GM19455 (cell line): ENCODE measurements around the gene FHOD3.

ENCODE experiments used
- ATAC-seq: cut with Tn5 transposase; IDR thresholded peaks from one replicate; pipeline ENCODE4 v1.9.1; 2021; ENCODE audit not compliant: unreplicated experiment

FHOD3 gene

GRCh38 chr18:36610661-36611060 lies 313.1 kb downstream of the FHOD3 start:
- no peak for ATAC-seq

GRCh38 chr18:36613069-36613468 lies 315.6 kb downstream of the FHOD3 start:
- no peak for ATAC-seq

GRCh38 chr18:36613810-36614209 lies 316.3 kb downstream of the FHOD3 start:
- ATAC-seq: no peak

GRCh38 chr18:36620788-36621187 lies 323.3 kb downstream of the FHOD3 start:
- ATAC-seq: no peak

- no peak for ATAC-seq
Observed at GRCh38 chr18:36622610-36623009, 325.1 kb downstream of the FHOD3 start.

- no peak for ATAC-seq
Observed at GRCh38 chr18:36623091-36623490, 325.6 kb downstream of the FHOD3 start.

- no peak for ATAC-seq
Observed at GRCh38 chr18:36623681-36624190, 326.2 kb downstream of the FHOD3 start.

GRCh38 chr18:36624451-36625167 lies 327.1 kb downstream of the FHOD3 start:
- no peak for ATAC-seq

- ATAC-seq: no peak
Observed at GRCh38 chr18:36625386-36625785, 327.9 kb downstream of the FHOD3 start.

- no peak for ATAC-seq
Observed at GRCh38 chr18:36627637-36628036, 330.1 kb downstream of the FHOD3 start.

GRCh38 chr18:36628435-36629137 lies 331.1 kb downstream of the FHOD3 start:
- no peak for ATAC-seq

- no peak for ATAC-seq
Observed at GRCh38 chr18:36629138-36629530, 331.6 kb downstream of the FHOD3 start.

GRCh38 chr18:36629836-36630235 lies 332.3 kb downstream of the FHOD3 start:
- no peak for ATAC-seq

GRCh38 chr18:36630917-36631316 lies 333.4 kb downstream of the FHOD3 start:
- ATAC-seq: no peak

GRCh38 chr18:36633961-36634412 lies 336.5 kb downstream of the FHOD3 start:
- no peak for ATAC-seq

GRCh38 chr18:36634573-36635216 lies 337.2 kb downstream of the FHOD3 start:
- ATAC-seq: no peak

GRCh38 chr18:36635414-36636096 lies 338.0 kb downstream of the FHOD3 start:
- ATAC-seq: no peak

- ATAC-seq: peak; percentile 42
Observed at GRCh38 chr18:36636237-36636817, 338.8 kb downstream of the FHOD3 start.

- peak; percentile 98 for ATAC-seq
Observed at GRCh38 chr18:36638224-36638623, 340.7 kb downstream of the FHOD3 start.

- ATAC-seq: no peak
Observed at GRCh38 chr18:36640021-36640952, 342.8 kb downstream of the FHOD3 start.
